ENCODE measurements around the gene CC2D2B.

The CC2D2B gene

DNA sequence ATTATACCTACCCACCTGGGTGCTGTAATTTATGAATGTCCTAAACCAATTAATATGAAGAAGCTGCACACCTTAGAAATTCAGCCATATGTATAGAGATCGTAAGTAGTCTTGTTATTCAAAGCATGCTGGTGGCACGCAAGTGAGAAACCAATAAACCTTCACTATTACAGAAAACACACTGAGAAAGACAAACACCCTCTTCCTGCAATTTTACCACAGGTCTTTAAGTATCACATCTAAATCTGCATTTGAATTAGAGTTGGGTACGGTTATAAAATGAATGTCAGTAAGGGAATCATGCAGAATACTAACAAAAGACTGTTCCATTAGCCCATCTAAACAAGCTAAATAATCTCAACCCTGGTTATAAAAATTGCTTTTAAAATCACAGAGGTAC, 169.4 kb downstream of the CC2D2B start:
- no peak overlapping the region for H3K4me3 ChIP-seq (ENCODE audit: low read length in 2 of 2)
- H3K9me3 ChIP-seq (ENCODE audit: control insufficient read depth in 2 of 2, low read length in 2 of 2): no peaks in the 10 kb centered on the region

DNA sequence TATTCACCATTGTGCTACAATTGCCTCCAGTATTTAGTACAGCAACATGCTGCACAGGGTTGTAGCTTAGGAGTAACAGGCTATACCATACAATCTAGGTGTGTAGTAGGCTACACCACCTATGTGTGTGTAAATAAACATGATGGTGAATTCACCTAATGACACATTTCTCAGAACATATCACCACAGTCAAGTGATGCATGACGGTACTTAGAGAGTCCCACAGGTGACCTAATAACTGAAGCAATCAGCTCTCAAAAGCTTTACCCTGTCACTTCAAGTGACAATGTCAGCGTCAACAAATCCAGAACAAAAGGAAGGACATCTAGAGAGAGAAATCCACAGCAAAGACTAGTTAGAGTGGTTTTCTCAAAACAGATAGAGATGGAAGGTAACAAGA, 174.4 kb downstream of the CC2D2B start:
- H3K9me3 ChIP-seq (ENCODE audit: control insufficient read depth in 2 of 2, low read length in 2 of 2): no peaks in the 10 kb centered on the region
- H3K27ac ChIP-seq (ENCODE audit: low read length): no peak overlapping the region
- H3K4me3 ChIP-seq (ENCODE audit: low read length in 2 of 2): no peak overlapping the region
- H3K36me3 ChIP-seq (ENCODE audit: control insufficient read depth in 2 of 2, insufficient read depth in 2 of 2, low read length in 2 of 2): no peaks in the 10 kb centered on the region
- H3K27me3 ChIP-seq (ENCODE audit: control insufficient read depth in 1 of 2, insufficient read depth in 2 of 2, low read length in 2 of 2): no peaks in the 10 kb centered on the region
- H3K4me1 ChIP-seq (ENCODE audit: control insufficient read depth, insufficient read depth, low read length): no peaks in the 10 kb centered on the region
- H3K9ac ChIP-seq (ENCODE audit: low read length in 2 of 2): no peak overlapping the region

More for the DNA sequence above, 169.4 kb downstream of the CC2D2B start:
- no peak overlapping the region for H3K9ac ChIP-seq (ENCODE audit: low read length in 2 of 2)
- no peaks in the 10 kb centered on the region for H3K27me3 ChIP-seq (ENCODE audit: control insufficient read depth in 1 of 2, insufficient read depth in 2 of 2, low read length in 2 of 2)
- no peak overlapping the region for H3K27ac ChIP-seq (ENCODE audit: low read length)
- H3K36me3 ChIP-seq (ENCODE audit: control insufficient read depth in 2 of 2, insufficient read depth in 2 of 2, low read length in 2 of 2): no peaks in the 10 kb centered on the region
- H3K4me1 ChIP-seq (ENCODE audit: control insufficient read depth, insufficient read depth, low read length): no peaks in the 10 kb centered on the region
